A549 treated with AZD2906 at 1 μM for 4 hours (cell line): Measurements from ENCODE around the gene ACACB. TPM values are rescaled to one million over a fixed set of nuclear protein-coding genes. Genes with fewer than 3 reads are reported as not detected.

Experiments used
- total RNA-seq: library from RNA; stranded (reverse); fragments of 200-300 nt; extraction: Qiagen RNA extraction; gene quantifications from 5 replicates; pipeline ENCODE4 v1.2.3, GENCODE V29; 2022

The ACACB gene
- total RNA-seq, result 9.6 to 15.9 TPM (median 12.4 TPM) in 5 replicates

GRCh38 chr12:109115758-109116610 lies at the start of gene ACACB:
TSS of gene ACACB (plus strand) at chr12:109116587. CDS start at chr12:109139406, 22,819 bp downstream.

GRCh38 chr12:109093022-109093918 lies 23.1 kb upstream of the ACACB start, which contains the start of gene ALKBH2:
TSS of gene ALKBH2 (minus strand) at chr12:109093472. CDS start at chr12:109092786, 686 bp downstream.

GRCh38 chr12:109097435-109098182 lies 18.8 kb upstream of the ACACB start, which contains the start of gene UNG:
TSS of gene UNG (plus strand) at chr12:109097597. CDS start at chr12:109097680, 83 bp downstream.

GRCh38 chr12:109308534-109309380 lies 192.4 kb downstream of the ACACB start, which contains the start of gene FOXN4:
TSS of gene FOXN4 (minus strand) at chr12:109309284. CDS start at chr12:109308321, 963 bp downstream.

Other genes with a start within 250 kb of the ACACB start
- gene DAO, start 236.5 kb upstream of the ACACB start, total RNA-seq, result not detected in 5 replicates
- not detected in 5 replicates for gene SVOP, start 95.5 kb upstream of the ACACB start, total RNA-seq
- gene USP30, start 64.0 kb upstream of the ACACB start, total RNA-seq, result 6.4 to 11.0 TPM (median 8.5 TPM) in 5 replicates
- 42.6 to 50.4 TPM (median 49.6 TPM) in 5 replicates for gene ALKBH2, start 23.1 kb upstream of the ACACB start, total RNA-seq
- 90.2 to 99.4 TPM (median 90.8 TPM) in 5 replicates for gene UNG, start 19.0 kb upstream of the ACACB start, total RNA-seq
- 0.04 to 0.11 TPM (median 0.07 TPM) in 5 replicates for gene FOXN4, start 192.7 kb downstream of the ACACB start, total RNA-seq
- not detected in 5 replicates for gene MYO1H, start 231.3 kb downstream of the ACACB start, total RNA-seq